ENCODE results near the gene PLEKHO2.

Gene PLEKHO2

GRCh38 chr15:64854041-64854440 is 12.3 kb downstream of the PLEKHO2 start:
- Histone ChIP-seq H3K4me3 (ENCODE audit: low read length) (no peak overlapping the region), H3K36me3 (ENCODE audit: insufficient read depth, low read length) (peaks cover 8% of the 10 kb centered on the region), H3K9me3 (ENCODE audit: low read length) (no peaks in the 10 kb centered on the region), H2AFZ (ENCODE audit: low read depth, low read length) (no peak overlapping the region), H3K4me1 (ENCODE audit: insufficient read depth, low read length) (peaks cover 17% of the 10 kb centered on the region), H3K27me3 (ENCODE audit: insufficient read depth, low read length) (no peaks in the 10 kb centered on the region)

- Histone ChIP-seq H3K9me3 (ENCODE audit: low read length) (no peaks in the 10 kb centered on the region), H3K4me1 (ENCODE audit: insufficient read depth, low read length) (peaks cover 17% of the 10 kb centered on the region), H3K36me3 (ENCODE audit: insufficient read depth, low read length) (peaks cover 8% of the 10 kb centered on the region), H3K27me3 (ENCODE audit: insufficient read depth, low read length) (no peaks in the 10 kb centered on the region), H3K4me3 (ENCODE audit: low read length) (no peak overlapping the region), H2AFZ (ENCODE audit: low read depth, low read length) (no peak overlapping the region)
Measured at GRCh38 chr15:64854526-64854925, 12.8 kb downstream of the PLEKHO2 start.

GRCh38 chr15:64855205-64855975 is 13.7 kb downstream of the PLEKHO2 start:
- no peak overlapping the region for H2AFZ ChIP-seq (ENCODE audit: low read depth, low read length)
- H3K4me3 ChIP-seq (ENCODE audit: low read length) = no peak overlapping the region
- H3K9me3 ChIP-seq (ENCODE audit: low read length) = no peaks in the 10 kb centered on the region
- peaks cover 11% of the 10 kb centered on the region for H3K36me3 ChIP-seq (ENCODE audit: insufficient read depth, low read length)
- no peaks in the 10 kb centered on the region for H3K27me3 ChIP-seq (ENCODE audit: insufficient read depth, low read length)
- H3K4me1 ChIP-seq (ENCODE audit: insufficient read depth, low read length) = peaks cover 17% of the 10 kb centered on the region

- peaks cover 15% of the 10 kb centered on the region for H3K36me3 ChIP-seq (ENCODE audit: insufficient read depth, low read length)
- H3K9me3 ChIP-seq (ENCODE audit: low read length) = no peaks in the 10 kb centered on the region
- no peak overlapping the region for H3K4me3 ChIP-seq (ENCODE audit: low read length)
- H3K27me3 ChIP-seq (ENCODE audit: insufficient read depth, low read length) = no peaks in the 10 kb centered on the region
- H3K4me1 ChIP-seq (ENCODE audit: insufficient read depth, low read length) = peaks cover 17% of the 10 kb centered on the region
- H2AFZ ChIP-seq (ENCODE audit: low read depth, low read length) = no peak overlapping the region
Measured at GRCh38 chr15:64856429-64857145, 14.9 kb downstream of the PLEKHO2 start.

- Histone ChIP-seq H3K36me3 (ENCODE audit: insufficient read depth, low read length) (peaks cover 15% of the 10 kb centered on the region), H3K27me3 (ENCODE audit: insufficient read depth, low read length) (no peaks in the 10 kb centered on the region), H2AFZ (ENCODE audit: low read depth, low read length) (no peak overlapping the region), H3K4me3 (ENCODE audit: low read length) (no peak overlapping the region), H3K4me1 (ENCODE audit: insufficient read depth, low read length) (peaks cover 17% of the 10 kb centered on the region), H3K9me3 (ENCODE audit: low read length) (no peaks in the 10 kb centered on the region)
Measured at GRCh38 chr15:64857421-64857820, 15.7 kb downstream of the PLEKHO2 start.

- Histone ChIP-seq H3K36me3 (ENCODE audit: insufficient read depth, low read length) (peaks cover 15% of the 10 kb centered on the region), H3K4me3 (ENCODE audit: low read length) (no peak overlapping the region), H3K9me3 (ENCODE audit: low read length) (no peaks in the 10 kb centered on the region), H3K27me3 (ENCODE audit: insufficient read depth, low read length) (no peaks in the 10 kb centered on the region), H2AFZ (ENCODE audit: low read depth, low read length) (no peak overlapping the region), H3K4me1 (ENCODE audit: insufficient read depth, low read length) (peaks cover 17% of the 10 kb centered on the region)
Measured at GRCh38 chr15:64858021-64858575, 16.4 kb downstream of the PLEKHO2 start.

- H3K27me3 ChIP-seq (ENCODE audit: insufficient read depth, low read length) = no peaks in the 10 kb centered on the region
- H3K4me3 ChIP-seq (ENCODE audit: low read length) = no peak overlapping the region
- H2AFZ ChIP-seq (ENCODE audit: low read depth, low read length) = no peak overlapping the region
- no peaks in the 10 kb centered on the region for H3K9me3 ChIP-seq (ENCODE audit: low read length)
- peaks cover 17% of the 10 kb centered on the region for H3K4me1 ChIP-seq (ENCODE audit: insufficient read depth, low read length)
- H3K36me3 ChIP-seq (ENCODE audit: insufficient read depth, low read length) = peaks cover 15% of the 10 kb centered on the region
Measured at GRCh38 chr15:64859226-64859625, 17.5 kb downstream of the PLEKHO2 start.

GRCh38 chr15:64861331-64861730 is 19.6 kb downstream of the PLEKHO2 start:
- Histone ChIP-seq H3K27me3 (ENCODE audit: insufficient read depth, low read length) (no peaks in the 10 kb centered on the region), H3K4me3 (ENCODE audit: low read length) (no peak overlapping the region), H3K4me1 (ENCODE audit: insufficient read depth, low read length) (peaks cover 20% of the 10 kb centered on the region), H3K9me3 (ENCODE audit: low read length) (no peaks in the 10 kb centered on the region), H3K36me3 (ENCODE audit: insufficient read depth, low read length) (peaks cover 10% of the 10 kb centered on the region), H2AFZ (ENCODE audit: low read depth, low read length) (no peak overlapping the region)

GRCh38 chr15:64861960-64862359 is 20.2 kb downstream of the PLEKHO2 start:
- Histone ChIP-seq H3K36me3 (ENCODE audit: insufficient read depth, low read length) (peaks cover 10% of the 10 kb centered on the region), H3K4me1 (ENCODE audit: insufficient read depth, low read length) (peaks cover 20% of the 10 kb centered on the region), H2AFZ (ENCODE audit: low read depth, low read length) (no peak overlapping the region), H3K27me3 (ENCODE audit: insufficient read depth, low read length) (no peaks in the 10 kb centered on the region), H3K4me3 (ENCODE audit: low read length) (no peak overlapping the region), H3K9me3 (ENCODE audit: low read length) (no peaks in the 10 kb centered on the region)

- H3K27me3 ChIP-seq (ENCODE audit: insufficient read depth, low read length) = no peaks in the 10 kb centered on the region
- peaks cover 17% of the 10 kb centered on the region for H3K4me1 ChIP-seq (ENCODE audit: insufficient read depth, low read length)
- peaks cover 10% of the 10 kb centered on the region for H3K36me3 ChIP-seq (ENCODE audit: insufficient read depth, low read length)
- H3K4me3 ChIP-seq (ENCODE audit: low read length) = no peak overlapping the region
- H2AFZ ChIP-seq (ENCODE audit: low read depth, low read length) = no peak overlapping the region
- no peaks in the 10 kb centered on the region for H3K9me3 ChIP-seq (ENCODE audit: low read length)
Measured at GRCh38 chr15:64862408-64862807, 20.7 kb downstream of the PLEKHO2 start.

- no peak overlapping the region for H2AFZ ChIP-seq (ENCODE audit: low read depth, low read length)
- H3K4me1 ChIP-seq (ENCODE audit: insufficient read depth, low read length) = peaks cover 13% of the 10 kb centered on the region
- H3K4me3 ChIP-seq (ENCODE audit: low read length) = no peak overlapping the region
- H3K36me3 ChIP-seq (ENCODE audit: insufficient read depth, low read length) = peaks cover 10% of the 10 kb centered on the region
- H3K27me3 ChIP-seq (ENCODE audit: insufficient read depth, low read length) = no peaks in the 10 kb centered on the region
- no peaks in the 10 kb centered on the region for H3K9me3 ChIP-seq (ENCODE audit: low read length)
Measured at GRCh38 chr15:64864068-64864467, 22.4 kb downstream of the PLEKHO2 start.

GRCh38 chr15:64865126-64865997 is 23.6 kb downstream of the PLEKHO2 start:
- no peaks in the 10 kb centered on the region for H3K9me3 ChIP-seq (ENCODE audit: low read length)
- peaks cover 13% of the 10 kb centered on the region for H3K4me1 ChIP-seq (ENCODE audit: insufficient read depth, low read length)
- no peak overlapping the region for H3K4me3 ChIP-seq (ENCODE audit: low read length)
- no peak overlapping the region for H2AFZ ChIP-seq (ENCODE audit: low read depth, low read length)
- H3K27me3 ChIP-seq (ENCODE audit: insufficient read depth, low read length) = no peaks in the 10 kb centered on the region
- H3K36me3 ChIP-seq (ENCODE audit: insufficient read depth, low read length) = peaks cover 7% of the 10 kb centered on the region

All from neuron (in vitro differentiated cells).